Measurements from ENCODE around the gene NSMF. TPM values are rescaled to one million over a fixed set of nuclear protein-coding genes. Genes with fewer than 3 reads are reported as not detected.

Gene NSMF
- total and polyA plus RNA-seq, 2 of the 8 experiments (the other 6 are each of a cell fraction or from before 2014, with no cell fraction given) = 56.7 to 65.1 TPM

- TF ChIP-seq, protein P1, sequence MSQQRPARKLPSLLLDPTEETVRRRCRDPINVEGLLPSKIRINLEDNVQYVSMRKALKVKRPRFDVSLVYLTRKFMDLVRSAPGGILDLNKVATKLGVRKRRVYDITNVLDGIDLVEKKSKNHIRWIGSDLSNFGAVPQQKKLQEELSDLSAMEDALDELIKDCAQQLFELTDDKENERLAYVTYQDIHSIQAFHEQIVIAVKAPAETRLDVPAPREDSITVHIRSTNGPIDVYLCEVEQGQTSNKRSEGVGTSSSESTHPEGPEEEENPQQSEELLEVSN (IDR thresholded peaks at IDR 0.05) = no peak
- TF ChIP-seq HDAC6 (IDR thresholded peaks at IDR 0.05; ENCODE audit: low read depth, low read length) (no peak), SP1 (IDR thresholded peaks at IDR 0.05; ENCODE audit: low read depth, low read length) (0 out of 2 replicates have a peak, but pooled peaks have one; percentile 41), POU5F1 (IDR thresholded peaks at IDR 0.05; ENCODE audit: low read depth, low read length) (no peak), BRCA1 (IDR thresholded peaks at IDR 0.05; ENCODE audit: low read depth, low read length) (no peak), BACH1 (IDR thresholded peaks at IDR 0.05; ENCODE audit: low read length) (peak; percentile 60; the same call in 1 of the 2 replicates), SIN3A (conservative IDR thresholded peaks at IDR 0.05 in 1 of 2, IDR thresholded peaks at IDR 0.05 in 1 of 2; ENCODE audit: low read depth in 1 of 2, low read length in 2 of 2) (peak; percentile 92 to 93; a peak in 3 of 4 replicates), ATF3 (IDR thresholded peaks at IDR 0.05; ENCODE audit: insufficient read depth, low read depth, low read length) (no peak), RNF2 (IDR thresholded peaks at IDR 0.05; ENCODE audit: borderline replicate concordance, low read depth, low read length, missing control alignments, poor library complexity, severe bottlenecking) (no peak), CREB1 (IDR thresholded peaks at IDR 0.05) (no peak), CTBP2 (IDR thresholded peaks at IDR 0.05; ENCODE audit: borderline replicate concordance, insufficient read depth, insufficient read length, low read length) (no peak), CBX5 (IDR thresholded peaks at IDR 0.05; ENCODE audit: low read depth, low read length) (no peak), HDAC2 (IDR thresholded peaks at IDR 0.05; ENCODE audit: borderline replicate concordance in 1 of 2, low read depth in 2 of 2, low read length in 2 of 2) (peak; percentile 44 to 95; a peak in 1 of 4 replicates), TAF7 (optimal IDR thresholded peaks at IDR 0.05; ENCODE audit: borderline replicate concordance, low read depth, low read length) (no peak), NANOG (IDR thresholded peaks at IDR 0.05; ENCODE audit: insufficient read depth, low read depth, low read length, poor library complexity, severe bottlenecking) (no peak)
These were observed 17.7 kb downstream of the NSMF start, which contains the start of gene ENTPD8 (continued) for GRCh38 chr9:137441289-137441934.

Data from H1 (cell line).